IMR-90 (cell line): ENCODE measurements around the gene GLIPR1L2. TPM values are rescaled to one million over a fixed set of nuclear protein-coding genes. Genes with fewer than 3 reads are reported as not detected.

Source experiments
- ATAC-seq: fragments of 200-7000 bp; cut with Tn5 transposase; 2 replicates; pipeline ENCODE4 v1.9.1; 2020; ENCODE audit warnings: low read depth, mild to moderate bottlenecking, moderate library complexity
- BruUV-seq: library from RNA; stranded (reverse); fragments of 400-500 nt; replicated peaks from 2 replicates; lab custom pipeline; 2021; lab: Mats Ljungman, UMichigan
- CTCF ChIA-PET: fragments of 300-600 bp; formaldehyde crosslinking; extraction: SDS; loops from one replicate; lab custom pipeline; 2021; ENCODE audit warnings: antibody characterized with exemption; lab: Yijun Ruan, JAX
- POLR2A ChIA-PET: fragments of 300-600 bp; sonication (Branson Sonifier 250); formaldehyde crosslinking; loops from one replicate; lab custom pipeline; 2022; ENCODE audit warnings: antibody characterized with exemption; ENCODE audit not compliant: unreplicated experiment; lab: Charles Lee
- DNase-seq: peaks from one replicate; pipeline ENCODE4 v3.0.0; 2013
- H2AFZ ChIP-seq: replicated peaks from 2 replicates; pipeline ENCODE3; 2013; ENCODE audit warnings: low read length, mild to moderate bottlenecking; ENCODE audit not compliant: poor library complexity
- H2AK5ac ChIP-seq: 2 replicates; pipeline ENCODE4 v1.6.1; 2013; ENCODE audit warnings: low read depth, low read length, inconsistent platforms
- H2AK9ac ChIP-seq: replicated peaks from 2 replicates; pipeline ENCODE3; 2013; ENCODE audit warnings: mild to moderate bottlenecking, low read depth, low read length, moderate library complexity; ENCODE audit not compliant: poor library complexity
- H2BK120ac ChIP-seq: 2 replicates; pipeline ENCODE4 v1.6.1; 2013; ENCODE audit warnings: low read depth, low read length, inconsistent platforms
- H2BK15ac ChIP-seq: 3 replicates; pipeline ENCODE4 v1.6.1; 2013; ENCODE audit warnings: low read depth, low read length, inconsistent platforms
- H2BK20ac ChIP-seq: 2 replicates; pipeline ENCODE4 v1.6.1; 2013; ENCODE audit warnings: low read depth, mild to moderate bottlenecking, inconsistent platforms, low read length, moderate library complexity
- H2BK5ac ChIP-seq: 2 replicates; pipeline ENCODE4 v1.6.1; 2013; ENCODE audit warnings: mild to moderate bottlenecking, low read depth, low read length, inconsistent platforms; ENCODE audit not compliant: poor library complexity, severe bottlenecking
- H3K14ac ChIP-seq: replicated peaks from 2 replicates; pipeline ENCODE4 v1.6.1; 2013; ENCODE audit warnings: low read depth, low read length, inconsistent platforms
- H3K18ac ChIP-seq: 2 replicates; pipeline ENCODE4 v1.6.1; 2013; ENCODE audit warnings: low read depth, low read length, control low read depth
- H3K23ac ChIP-seq: 2 replicates; pipeline ENCODE4 v1.6.1; 2013; ENCODE audit warnings: low read depth, low read length, inconsistent platforms
- H3K27ac ChIP-seq: 2 replicates; pipeline ENCODE4 v1.5.1; 2013; ENCODE audit warnings: mild to moderate bottlenecking, control low read depth, low read length; ENCODE audit not compliant: insufficient read depth
- H3K27me3 ChIP-seq: 2 replicates; pipeline ENCODE4 v1.6.1; 2013; ENCODE audit warnings: low read length; ENCODE audit not compliant: control insufficient read depth, insufficient read depth
- H3K36me3 ChIP-seq: 2 replicates; pipeline ENCODE4 v1.6.1; 2013; ENCODE audit warnings: low read length, mixed read lengths; ENCODE audit not compliant: control insufficient read depth, insufficient read depth
- H3K4ac ChIP-seq: 2 replicates; pipeline ENCODE4 v1.6.1; 2013; ENCODE audit warnings: low read depth, low read length, inconsistent platforms
- H3K4me1 ChIP-seq: 2 replicates; pipeline ENCODE4 v1.6.1; 2013; ENCODE audit warnings: low read length, mixed read lengths; ENCODE audit not compliant: control insufficient read depth, insufficient read depth
- H3K4me2 ChIP-seq: 2 replicates; pipeline ENCODE4 v1.6.1; 2013; ENCODE audit warnings: low read depth, mild to moderate bottlenecking, control low read depth, low read length, moderate library complexity
- H3K4me3 ChIP-seq: 2 replicates; pipeline ENCODE4 v1.5.1; 2013; ENCODE audit warnings: low read depth, mild to moderate bottlenecking, control low read depth, low read length, moderate library complexity; ENCODE audit not compliant: insufficient read depth
- H3K56ac ChIP-seq: 2 replicates; pipeline ENCODE4 v1.6.1; 2013; ENCODE audit warnings: low read length, inconsistent platforms; ENCODE audit not compliant: insufficient read depth; ENCODE audit errors: extremely low read depth
- H3K79me1 ChIP-seq, 2 experiments: 2 replicates each; pipeline ENCODE4 v1.6.1; 2013; ENCODE audit warnings: low read length in 2 of 2, inconsistent platforms in 1 of 2, low read depth in 1 of 2
- H3K9ac ChIP-seq: 2 replicates; pipeline ENCODE4 v1.6.1; 2013; ENCODE audit warnings: low read depth, low read length, control low read depth
- H3K9me1 ChIP-seq: 2 replicates; pipeline ENCODE4 v1.6.1; 2013; ENCODE audit warnings: low read length, inconsistent platforms; ENCODE audit not compliant: insufficient read depth
- H3K9me3 ChIP-seq: 2 replicates; pipeline ENCODE4 v1.6.1; 2013; ENCODE audit warnings: low read length; ENCODE audit not compliant: control insufficient read depth, insufficient read depth
- H4K20me1 ChIP-seq: 2 replicates; pipeline ENCODE4 v1.6.1; 2013; ENCODE audit warnings: low read length, inconsistent platforms; ENCODE audit not compliant: insufficient read depth
- H4K5ac ChIP-seq: 2 replicates; pipeline ENCODE4 v1.6.1; 2013; ENCODE audit warnings: mild to moderate bottlenecking, low read depth, low read length, control low read depth
- H4K8ac ChIP-seq, 2 experiments: 2 replicates each; pipeline ENCODE4 v1.6.1; 2013; ENCODE audit warnings: low read depth in 2 of 2, low read length in 2 of 2, control low read depth in 1 of 2, inconsistent platforms in 1 of 2
- H4K91ac ChIP-seq: 2 replicates; pipeline ENCODE4 v1.6.1; 2013; ENCODE audit warnings: low read depth, low read length, inconsistent platforms; ENCODE audit not compliant: insufficient read depth
- CHD1 ChIP-seq: IDR thresholded peaks from 2 replicates; pipeline ENCODE4 v1.6.1; 2012; ENCODE audit warnings: low read depth, low read length, improper control_type of control experiment
- FOS ChIP-seq: fragments of 150-350 bp; IDR thresholded peaks from 2 replicates; pipeline ENCODE4 v1.6.1; 2016; ENCODE audit warnings: low read depth, low read length
- MAFK ChIP-seq: IDR thresholded peaks from 2 replicates; pipeline ENCODE4 v1.6.1; 2012; ENCODE audit warnings: low read depth, low read length, improper control_type of control experiment
- MXI1 ChIP-seq: IDR thresholded peaks from 2 replicates; pipeline ENCODE4 v1.6.1; 2012; ENCODE audit warnings: low read depth, mild to moderate bottlenecking, low read length, moderate library complexity, borderline replicate concordance
- POLR2A ChIP-seq: IDR thresholded peaks from 2 replicates; pipeline ENCODE4 v1.6.1; 2012; ENCODE audit warnings: mild to moderate bottlenecking, low read depth, low read length
- RAD21 ChIP-seq: IDR thresholded peaks from 2 replicates; pipeline ENCODE4 v1.6.1; 2012; ENCODE audit warnings: low read length, improper control_type of control experiment
- RFX5 ChIP-seq: IDR thresholded peaks from 2 replicates; pipeline ENCODE4 v1.8.0; 2012; ENCODE audit warnings: low read depth, mild to moderate bottlenecking, low read length, moderate library complexity
- WGBS, 2 experiments: methylation state at CpG; one replicate each; pipeline versions ENCODE4 v1.1.5 to v1.1.7; 2013; ENCODE audit warnings: missing lambda C conversion rate in 2 of 2; ENCODE audit not compliant: insufficient read length in 1 of 2; ENCODE audit errors: extremely low coverage in 2 of 2; 5-methylcytosine and 5-hydroxymethylcytosine counted together
- dilution Hi-C: fragments of 300-500 bp; cut with HindIII; formaldehyde crosslinking; loops from one replicate; pipeline ENCODE4 v1.14.3; 2018; ENCODE audit warnings: low sequenced_read_pairs; ENCODE audit not compliant: unreplicated experiment
- in situ Hi-C: fragments of 300-500 bp; cut with MboI; formaldehyde crosslinking; loops from 3 replicates; pipeline ENCODE4 v1.14.3; 2019; ENCODE audit warnings: low sequenced_read_pairs, inconsistent platforms, mixed read lengths
- intact Hi-C: fragments of 100-400 bp; cut with micrococcal nuclease; formaldehyde crosslinking; loops from 2 replicates; pipeline ENCODE4 v1.10.0; 2022
- polyA plus RNA-seq, 3 experiments: library from polyadenylated mRNA; depleted of rRNA; stranded (reverse); fragments of >200 nt; gene quantifications; 2 replicates each; pipeline ENCODE4 v1.2.3, GENCODE V29; 2012; ENCODE audit warnings: low replicate concordance in 1 of 3
- total RNA-seq: library from RNA; depleted of rRNA; stranded (reverse); fragments of >200 nt; gene quantifications from 2 replicates; pipeline ENCODE4 v1.2.3, GENCODE V29; 2012
- TF ChIP-seq, protein P1 (sequence below): conservative IDR thresholded peaks from 2 replicates; pipeline ENCODE4 v1.5.1; 2012; ENCODE audit warnings: mild to moderate bottlenecking, low read depth, low read length, improper control_type of control experiment

Gene GLIPR1L2
- total and polyA plus RNA-seq, 2 of the 4 experiments (the other 2 are of a cell fraction), result 0.07 TPM; not detected in 1

DNA sequence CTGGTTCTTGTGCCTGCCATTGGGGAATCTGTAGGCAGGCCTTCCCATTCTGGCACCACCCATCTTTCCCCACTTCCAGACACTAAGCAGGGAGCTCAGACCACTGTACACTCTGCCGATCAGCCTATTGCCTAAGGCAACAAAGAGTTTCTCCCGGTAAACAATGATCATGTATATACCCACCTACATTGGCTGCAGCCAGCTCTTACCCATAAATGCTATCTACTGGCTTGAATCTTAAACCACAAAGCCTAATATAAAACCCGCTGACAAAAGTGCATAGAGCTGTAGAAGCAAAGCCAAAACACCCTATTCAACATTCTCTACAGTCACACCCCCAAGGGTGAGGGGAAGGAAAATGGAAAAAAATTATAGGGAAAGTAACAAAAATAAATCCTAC lies 68.9 kb downstream of the GLIPR1L2 start:
- Histone ChIP-seq H3K18ac (no peak overlapping the region), H4K91ac (no peak overlapping the region), H3K56ac (no peak overlapping the region), H3K4me2 (no peak overlapping the region), H2AK9ac (no peak overlapping the region), H3K9ac (no peak overlapping the region), H3K4me1 (no peaks in the 10 kb centered on the region), H4K8ac (no peak overlapping the region), H2BK20ac (no peak overlapping the region), H3K9me1 (no peaks in the 10 kb centered on the region), H3K36me3 (no peaks in the 10 kb centered on the region), H3K14ac (no peak overlapping the region), H2BK120ac (no peak overlapping the region), H2AK5ac (no peak overlapping the region), H3K4me3 (no peak overlapping the region), H2AFZ (no peak overlapping the region), H3K4ac (no peak overlapping the region), H2BK5ac (no peak overlapping the region), H2BK15ac (no peak overlapping the region), H3K27me3 (no peaks in the 10 kb centered on the region), H3K9me3 (peaks cover 4% of the 10 kb centered on the region; the same call in 1 of the 2 replicates), H3K23ac (no peak overlapping the region), H4K20me1 (no peaks in the 10 kb centered on the region), H3K79me1 (no peaks in the 10 kb centered on the region), H4K5ac (no peak overlapping the region), H3K27ac (no peak overlapping the region)
- intact Hi-C loops, result no loop called here
- dilution Hi-C loops, result no loop called here
- POLR2A ChIA-PET, result no interaction called here
- CTCF ChIA-PET, result no interaction called here
- in situ Hi-C loops, result no loop called here
- ATAC-seq, result no peak
- no peak for DNase-seq
- BruUV-seq, result no TSS peak
- TF ChIP-seq CHD1 (no peak), FOS (no peak), RAD21 (no peak), MXI1 (no peak), POLR2A (no peak), RFX5 (no peak), MAFK (no peak)
- TF ChIP-seq, protein P1, sequence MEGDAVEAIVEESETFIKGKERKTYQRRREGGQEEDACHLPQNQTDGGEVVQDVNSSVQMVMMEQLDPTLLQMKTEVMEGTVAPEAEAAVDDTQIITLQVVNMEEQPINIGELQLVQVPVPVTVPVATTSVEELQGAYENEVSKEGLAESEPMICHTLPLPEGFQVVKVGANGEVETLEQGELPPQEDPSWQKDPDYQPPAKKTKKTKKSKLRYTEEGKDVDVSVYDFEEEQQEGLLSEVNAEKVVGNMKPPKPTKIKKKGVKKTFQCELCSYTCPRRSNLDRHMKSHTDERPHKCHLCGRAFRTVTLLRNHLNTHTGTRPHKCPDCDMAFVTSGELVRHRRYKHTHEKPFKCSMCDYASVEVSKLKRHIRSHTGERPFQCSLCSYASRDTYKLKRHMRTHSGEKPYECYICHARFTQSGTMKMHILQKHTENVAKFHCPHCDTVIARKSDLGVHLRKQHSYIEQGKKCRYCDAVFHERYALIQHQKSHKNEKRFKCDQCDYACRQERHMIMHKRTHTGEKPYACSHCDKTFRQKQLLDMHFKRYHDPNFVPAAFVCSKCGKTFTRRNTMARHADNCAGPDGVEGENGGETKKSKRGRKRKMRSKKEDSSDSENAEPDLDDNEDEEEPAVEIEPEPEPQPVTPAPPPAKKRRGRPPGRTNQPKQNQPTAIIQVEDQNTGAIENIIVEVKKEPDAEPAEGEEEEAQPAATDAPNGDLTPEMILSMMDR, result no peak
- WGBS, 2 experiments, result no CpG with 5 or more reads among the region's 3 CpGs
